ENCODE measurements around the gene TMX4.
"Not testable (repeated sequence)": the region's sequence is repeated elsewhere in the genome, so short reads cannot be mapped to it uniquely, and the experiment has no call there.

DNA sequence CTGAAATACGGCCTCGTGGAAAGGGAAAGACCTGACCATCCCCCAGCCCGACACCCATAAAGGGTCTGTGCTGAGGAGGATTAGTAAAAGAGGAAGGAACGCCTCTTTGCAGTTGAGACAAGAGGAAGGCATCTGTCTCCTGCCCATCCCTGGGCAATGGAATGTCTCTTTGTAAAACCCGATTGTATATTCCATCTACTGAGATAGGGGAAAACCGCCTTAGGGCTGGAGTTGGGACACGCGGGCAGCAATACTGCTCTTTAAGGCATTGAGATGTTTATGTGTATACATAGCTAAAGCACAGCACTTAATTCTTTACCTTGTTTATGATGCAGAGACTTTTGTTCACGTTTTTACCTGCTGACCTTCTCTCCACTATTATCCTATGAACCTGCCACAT is 63.0 kb downstream of the TMX4 start:
- TF ChIP-seq, protein P1, sequence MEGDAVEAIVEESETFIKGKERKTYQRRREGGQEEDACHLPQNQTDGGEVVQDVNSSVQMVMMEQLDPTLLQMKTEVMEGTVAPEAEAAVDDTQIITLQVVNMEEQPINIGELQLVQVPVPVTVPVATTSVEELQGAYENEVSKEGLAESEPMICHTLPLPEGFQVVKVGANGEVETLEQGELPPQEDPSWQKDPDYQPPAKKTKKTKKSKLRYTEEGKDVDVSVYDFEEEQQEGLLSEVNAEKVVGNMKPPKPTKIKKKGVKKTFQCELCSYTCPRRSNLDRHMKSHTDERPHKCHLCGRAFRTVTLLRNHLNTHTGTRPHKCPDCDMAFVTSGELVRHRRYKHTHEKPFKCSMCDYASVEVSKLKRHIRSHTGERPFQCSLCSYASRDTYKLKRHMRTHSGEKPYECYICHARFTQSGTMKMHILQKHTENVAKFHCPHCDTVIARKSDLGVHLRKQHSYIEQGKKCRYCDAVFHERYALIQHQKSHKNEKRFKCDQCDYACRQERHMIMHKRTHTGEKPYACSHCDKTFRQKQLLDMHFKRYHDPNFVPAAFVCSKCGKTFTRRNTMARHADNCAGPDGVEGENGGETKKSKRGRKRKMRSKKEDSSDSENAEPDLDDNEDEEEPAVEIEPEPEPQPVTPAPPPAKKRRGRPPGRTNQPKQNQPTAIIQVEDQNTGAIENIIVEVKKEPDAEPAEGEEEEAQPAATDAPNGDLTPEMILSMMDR (IDR thresholded peaks at IDR 0.05; ENCODE audit: extremely low read depth in 1 of 2, insufficient read depth in 1 of 2, low read depth in 1 of 2, low read length in 2 of 2) = not testable (repeated sequence)
- not testable (repeated sequence) for TF ChIP-seq POLR2A (IDR thresholded peaks at IDR 0.05; ENCODE audit: low read depth, low read length); JUN (IDR thresholded peaks at IDR 0.05; ENCODE audit: borderline replicate concordance, insufficient read depth, insufficient read length, low read depth); POLR2AphosphoS5 (IDR thresholded peaks at IDR 0.05; ENCODE audit: insufficient read depth, low read depth, low read length)

Measured in endothelial cell of umbilical vein (primary cell).